Gastrocnemius medialis (tissue), 4 donors: ENCODE data around the gene COASY.

ENCODE experiments used
- POLR2A ChIP-seq, 2 donors: fragments of 450-650 bp; IDR thresholded peaks; one replicate each; pipeline ENCODE4 v1.6.1; 2017; ENCODE audit warnings: antibody characterized with exemption in 2 of 2, mild to moderate bottlenecking in 2 of 2, moderate library complexity in 2 of 2
- TF ChIP-seq, protein P1 (sequence below), 5 experiments: fragments of 450-650 bp in 3 of 5; fragments of 200-600 bp in 2 of 5; sonication (generic) in 2 of 5; IDR thresholded peaks in 4 of 5; conservative IDR thresholded peaks in 1 of 5; 1 replicate in 4 of 5; 2 replicates in 1 of 5; pipeline ENCODE4 v1.5.1; 2016 to 2019; ENCODE audit warnings: antibody characterized with exemption in 5 of 5, mild to moderate bottlenecking in 3 of 5, moderate library complexity in 3 of 5

- TF ChIP-seq, protein P1, sequence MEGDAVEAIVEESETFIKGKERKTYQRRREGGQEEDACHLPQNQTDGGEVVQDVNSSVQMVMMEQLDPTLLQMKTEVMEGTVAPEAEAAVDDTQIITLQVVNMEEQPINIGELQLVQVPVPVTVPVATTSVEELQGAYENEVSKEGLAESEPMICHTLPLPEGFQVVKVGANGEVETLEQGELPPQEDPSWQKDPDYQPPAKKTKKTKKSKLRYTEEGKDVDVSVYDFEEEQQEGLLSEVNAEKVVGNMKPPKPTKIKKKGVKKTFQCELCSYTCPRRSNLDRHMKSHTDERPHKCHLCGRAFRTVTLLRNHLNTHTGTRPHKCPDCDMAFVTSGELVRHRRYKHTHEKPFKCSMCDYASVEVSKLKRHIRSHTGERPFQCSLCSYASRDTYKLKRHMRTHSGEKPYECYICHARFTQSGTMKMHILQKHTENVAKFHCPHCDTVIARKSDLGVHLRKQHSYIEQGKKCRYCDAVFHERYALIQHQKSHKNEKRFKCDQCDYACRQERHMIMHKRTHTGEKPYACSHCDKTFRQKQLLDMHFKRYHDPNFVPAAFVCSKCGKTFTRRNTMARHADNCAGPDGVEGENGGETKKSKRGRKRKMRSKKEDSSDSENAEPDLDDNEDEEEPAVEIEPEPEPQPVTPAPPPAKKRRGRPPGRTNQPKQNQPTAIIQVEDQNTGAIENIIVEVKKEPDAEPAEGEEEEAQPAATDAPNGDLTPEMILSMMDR (IDR thresholded peaks at IDR 0.05 in 4 of 5, conservative IDR thresholded peaks at IDR 0.05 in 1 of 5): no peak
- no peak for TF ChIP-seq POLR2A (IDR thresholded peaks at IDR 0.05)
Observed at GRCh38 chr17:42577140-42577531, 15.2 kb downstream of the COASY start.
